IMR-90 (cell line): ENCODE data around the gene SLC34A3. TPM values are rescaled to one million over a fixed set of nuclear protein-coding genes. Genes with fewer than 3 reads are reported as not detected.

Source experiments
- ATAC-seq: fragments of 200-7000 bp; cut with Tn5 transposase; 2 replicates; pipeline ENCODE4 v1.9.1; 2020; ENCODE audit warnings: low read depth, mild to moderate bottlenecking, moderate library complexity
- BruUV-seq: library from RNA; stranded (reverse); fragments of 400-500 nt; replicated peaks from 2 replicates; lab custom pipeline; 2021; lab: Mats Ljungman, UMichigan
- CTCF ChIA-PET: fragments of 300-600 bp; formaldehyde crosslinking; extraction: SDS; loops from one replicate; lab custom pipeline; 2021; ENCODE audit warnings: antibody characterized with exemption; lab: Yijun Ruan, JAX
- POLR2A ChIA-PET: fragments of 300-600 bp; sonication (Branson Sonifier 250); formaldehyde crosslinking; loops from one replicate; lab custom pipeline; 2022; ENCODE audit warnings: antibody characterized with exemption; ENCODE audit not compliant: unreplicated experiment; lab: Charles Lee
- DNase-seq: peaks from one replicate; pipeline ENCODE4 v3.0.0; 2013
- H2AFZ ChIP-seq: replicated peaks from 2 replicates; pipeline ENCODE3; 2013; ENCODE audit warnings: low read length, mild to moderate bottlenecking; ENCODE audit not compliant: poor library complexity
- H2AK5ac ChIP-seq: 2 replicates; pipeline ENCODE4 v1.6.1; 2013; ENCODE audit warnings: low read depth, low read length, inconsistent platforms
- H2AK9ac ChIP-seq: replicated peaks from 2 replicates; pipeline ENCODE3; 2013; ENCODE audit warnings: mild to moderate bottlenecking, low read depth, low read length, moderate library complexity; ENCODE audit not compliant: poor library complexity
- H2BK120ac ChIP-seq: 2 replicates; pipeline ENCODE4 v1.6.1; 2013; ENCODE audit warnings: low read depth, low read length, inconsistent platforms
- H2BK15ac ChIP-seq: 3 replicates; pipeline ENCODE4 v1.6.1; 2013; ENCODE audit warnings: low read depth, low read length, inconsistent platforms
- H2BK20ac ChIP-seq: 2 replicates; pipeline ENCODE4 v1.6.1; 2013; ENCODE audit warnings: low read depth, mild to moderate bottlenecking, inconsistent platforms, low read length, moderate library complexity
- H2BK5ac ChIP-seq: 2 replicates; pipeline ENCODE4 v1.6.1; 2013; ENCODE audit warnings: mild to moderate bottlenecking, low read depth, low read length, inconsistent platforms; ENCODE audit not compliant: poor library complexity, severe bottlenecking
- H3K14ac ChIP-seq: replicated peaks from 2 replicates; pipeline ENCODE4 v1.6.1; 2013; ENCODE audit warnings: low read depth, low read length, inconsistent platforms
- H3K18ac ChIP-seq: 2 replicates; pipeline ENCODE4 v1.6.1; 2013; ENCODE audit warnings: low read depth, low read length, control low read depth
- H3K23ac ChIP-seq: 2 replicates; pipeline ENCODE4 v1.6.1; 2013; ENCODE audit warnings: low read depth, low read length, inconsistent platforms
- H3K27ac ChIP-seq: 2 replicates; pipeline ENCODE4 v1.5.1; 2013; ENCODE audit warnings: mild to moderate bottlenecking, control low read depth, low read length; ENCODE audit not compliant: insufficient read depth
- H3K27me3 ChIP-seq: 2 replicates; pipeline ENCODE4 v1.6.1; 2013; ENCODE audit warnings: low read length; ENCODE audit not compliant: control insufficient read depth, insufficient read depth
- H3K36me3 ChIP-seq: 2 replicates; pipeline ENCODE4 v1.6.1; 2013; ENCODE audit warnings: low read length, mixed read lengths; ENCODE audit not compliant: control insufficient read depth, insufficient read depth
- H3K4ac ChIP-seq: 2 replicates; pipeline ENCODE4 v1.6.1; 2013; ENCODE audit warnings: low read depth, low read length, inconsistent platforms
- H3K4me1 ChIP-seq: 2 replicates; pipeline ENCODE4 v1.6.1; 2013; ENCODE audit warnings: low read length, mixed read lengths; ENCODE audit not compliant: control insufficient read depth, insufficient read depth
- H3K4me2 ChIP-seq: 2 replicates; pipeline ENCODE4 v1.6.1; 2013; ENCODE audit warnings: low read depth, mild to moderate bottlenecking, control low read depth, low read length, moderate library complexity
- H3K4me3 ChIP-seq: 2 replicates; pipeline ENCODE4 v1.5.1; 2013; ENCODE audit warnings: low read depth, mild to moderate bottlenecking, control low read depth, low read length, moderate library complexity; ENCODE audit not compliant: insufficient read depth
- H3K56ac ChIP-seq: 2 replicates; pipeline ENCODE4 v1.6.1; 2013; ENCODE audit warnings: low read length, inconsistent platforms; ENCODE audit not compliant: insufficient read depth; ENCODE audit errors: extremely low read depth
- H3K79me1 ChIP-seq, 2 experiments: 2 replicates each; pipeline ENCODE4 v1.6.1; 2013; ENCODE audit warnings: low read length in 2 of 2, inconsistent platforms in 1 of 2, low read depth in 1 of 2
- H3K9ac ChIP-seq: 2 replicates; pipeline ENCODE4 v1.6.1; 2013; ENCODE audit warnings: low read depth, low read length, control low read depth
- H3K9me1 ChIP-seq: 2 replicates; pipeline ENCODE4 v1.6.1; 2013; ENCODE audit warnings: low read length, inconsistent platforms; ENCODE audit not compliant: insufficient read depth
- H3K9me3 ChIP-seq: 2 replicates; pipeline ENCODE4 v1.6.1; 2013; ENCODE audit warnings: low read length; ENCODE audit not compliant: control insufficient read depth, insufficient read depth
- H4K20me1 ChIP-seq: 2 replicates; pipeline ENCODE4 v1.6.1; 2013; ENCODE audit warnings: low read length, inconsistent platforms; ENCODE audit not compliant: insufficient read depth
- H4K5ac ChIP-seq: 2 replicates; pipeline ENCODE4 v1.6.1; 2013; ENCODE audit warnings: mild to moderate bottlenecking, low read depth, low read length, control low read depth
- H4K8ac ChIP-seq, 2 experiments: 2 replicates each; pipeline ENCODE4 v1.6.1; 2013; ENCODE audit warnings: low read depth in 2 of 2, low read length in 2 of 2, control low read depth in 1 of 2, inconsistent platforms in 1 of 2
- H4K91ac ChIP-seq: 2 replicates; pipeline ENCODE4 v1.6.1; 2013; ENCODE audit warnings: low read depth, low read length, inconsistent platforms; ENCODE audit not compliant: insufficient read depth
- CEBPB ChIP-seq: IDR thresholded peaks from 2 replicates; pipeline ENCODE4 v1.6.1; 2012; ENCODE audit warnings: low read depth, low read length, improper control_type of control experiment
- CHD1 ChIP-seq: IDR thresholded peaks from 2 replicates; pipeline ENCODE4 v1.6.1; 2012; ENCODE audit warnings: low read depth, low read length, improper control_type of control experiment
- MXI1 ChIP-seq: IDR thresholded peaks from 2 replicates; pipeline ENCODE4 v1.6.1; 2012; ENCODE audit warnings: low read depth, mild to moderate bottlenecking, low read length, moderate library complexity, borderline replicate concordance
- POLR2A ChIP-seq: IDR thresholded peaks from 2 replicates; pipeline ENCODE4 v1.6.1; 2012; ENCODE audit warnings: mild to moderate bottlenecking, low read depth, low read length
- RAD21 ChIP-seq: IDR thresholded peaks from 2 replicates; pipeline ENCODE4 v1.6.1; 2012; ENCODE audit warnings: low read length, improper control_type of control experiment
- WGBS, 2 experiments: methylation state at CpG; one replicate each; pipeline versions ENCODE4 v1.1.5 to v1.1.7; 2013; ENCODE audit warnings: missing lambda C conversion rate in 2 of 2; ENCODE audit not compliant: insufficient read length in 1 of 2; ENCODE audit errors: extremely low coverage in 2 of 2; 5-methylcytosine and 5-hydroxymethylcytosine counted together
- dilution Hi-C: fragments of 300-500 bp; cut with HindIII; formaldehyde crosslinking; loops from one replicate; pipeline ENCODE4 v1.14.3; 2018; ENCODE audit warnings: low sequenced_read_pairs; ENCODE audit not compliant: unreplicated experiment
- in situ Hi-C: fragments of 300-500 bp; cut with MboI; formaldehyde crosslinking; loops from 3 replicates; pipeline ENCODE4 v1.14.3; 2019; ENCODE audit warnings: low sequenced_read_pairs, inconsistent platforms, mixed read lengths
- intact Hi-C: fragments of 100-400 bp; cut with micrococcal nuclease; formaldehyde crosslinking; loops from 2 replicates; pipeline ENCODE4 v1.10.0; 2022
- polyA plus RNA-seq, 3 experiments: library from polyadenylated mRNA; depleted of rRNA; stranded (reverse); fragments of >200 nt; gene quantifications; 2 replicates each; pipeline ENCODE4 v1.2.3, GENCODE V29; 2012; ENCODE audit warnings: low replicate concordance in 1 of 3
- total RNA-seq: library from RNA; depleted of rRNA; stranded (reverse); fragments of >200 nt; gene quantifications from 2 replicates; pipeline ENCODE4 v1.2.3, GENCODE V29; 2012

Gene SLC34A3
- total and polyA plus RNA-seq, 2 of the 4 experiments (the other 2 are of a cell fraction): not detected

GRCh38 chr9:137275203-137275587 lies 44.5 kb downstream of the SLC34A3 start:
- Histone ChIP-seq H3K27me3 (no peaks in the 10 kb centered on the region), H3K4me3 (no peak overlapping the region), H4K20me1 (peaks cover 24% of the 10 kb centered on the region), H2AK9ac (peak overlapping the region; percentile 81), H3K9me3 (no peaks in the 10 kb centered on the region), H2BK20ac (no peak overlapping the region), H2BK15ac (no peak overlapping the region), H2BK120ac (no peak overlapping the region), H3K4ac (no peak overlapping the region), H3K9me1 (no peaks in the 10 kb centered on the region; the same call in 1 of the 2 replicates), H2AFZ (no peak overlapping the region), H3K23ac (no peak overlapping the region), H2BK5ac (no peak overlapping the region), H3K79me1 (peaks cover 3 to 64% of the 10 kb centered on the region in 2 experiments), H3K27ac (no peak overlapping the region), H3K4me2 (no peak overlapping the region), H3K56ac (no peak overlapping the region), H3K4me1 (peaks cover 16% of the 10 kb centered on the region), H3K14ac (no peak overlapping the region), H3K36me3 (peaks cover 42% of the 10 kb centered on the region), H4K91ac (no peak overlapping the region), H3K18ac (no peak overlapping the region), H4K8ac (no peak overlapping the region), H3K9ac (no peak overlapping the region), H2AK5ac (no peak overlapping the region), H4K5ac (no peak overlapping the region)
- ChIA-PET POLR2A (interaction anchor here (0.6 kb wide), 1 partner anchor 433 kb away, joined by 4 read pairs; the partner anchor contains the start of gene AJM1), CTCF (no interaction called here)
- ATAC-seq (no peak), DNase-seq (no peak)
- in situ Hi-C loops (no loop called here), dilution Hi-C loops (no loop called here), intact Hi-C loops (no loop called here)
- TF ChIP-seq RAD21 (no peak), POLR2A (no peak), CHD1 (no peak), MXI1 (no peak), CEBPB (no peak)
- WGBS, 2 experiments: 85% methylated on average over 5 of the region's 10 CpGs; no CpG with 5 or more reads in 1 of the 2 experiments
- BruUV-seq: no TSS peak
